ENCODE data around the gene GLS. TPM values are rescaled to one million over a fixed set of nuclear protein-coding genes. Genes with fewer than 3 reads are reported as not detected.
A peak's percentile ranks its signal among the peaks of the same experiment; 100 is the strongest.

The GLS gene
- total RNA-seq, 4 donors from 2014 or later = 12.4 to 32.6 (median 21.8) TPM

- intact Hi-C loops (cut with DNase I; ENCODE audit: low total_unique reads) (no loop called here), in situ Hi-C loops (cut with MboI; ENCODE audit: low sequenced_read_pairs in 4 of 4) (no loop called here)
- H3K36me3 ChIP-seq = peaks cover 3 to 95% of the 10 kb centered on the region in 2 donors
- ATAC-seq (no peak), DNase-seq (no peak)
- H3K4me3 ChIP-seq = no peak overlapping the region
- no peak for TF ChIP-seq CTCF (IDR thresholded peaks at IDR 0.05 in 4 of 5, conservative IDR thresholded peaks at IDR 0.05 in 1 of 5)
- no peak for TF ChIP-seq POLR2A (IDR thresholded peaks at IDR 0.05)
- H3K27me3 ChIP-seq = no peaks in the 10 kb centered on the region
- peaks cover 0 to 8% of the 10 kb centered on the region in 2 donors for H3K4me1 ChIP-seq
- no peak overlapping the region for H3K27ac ChIP-seq
- no peaks in the 10 kb centered on the region for H3K9me3 ChIP-seq
Observed at GRCh38 chr2:190978389-190979053, 97.9 kb downstream of the GLS start.

- H3K9me3 ChIP-seq = no peaks in the 10 kb centered on the region
- peak overlapping the region in 1 of 4 donors; percentile 2 for H3K4me3 ChIP-seq
- DNase-seq (no peak), ATAC-seq (peak; percentile 31 to 57)
- in situ Hi-C loops (cut with MboI; ENCODE audit: low sequenced_read_pairs in 4 of 4) (no loop called here), intact Hi-C loops (cut with DNase I; ENCODE audit: low total_unique reads) (no loop called here)
- peaks cover 3 to 95% of the 10 kb centered on the region in 2 donors for H3K36me3 ChIP-seq
- TF ChIP-seq CTCF (IDR thresholded peaks at IDR 0.05 in 4 of 5, conservative IDR thresholded peaks at IDR 0.05 in 1 of 5) (no peak), POLR2A (IDR thresholded peaks at IDR 0.05) (no peak)
- H3K27me3 ChIP-seq = no peaks in the 10 kb centered on the region
- peaks cover 0 to 8% of the 10 kb centered on the region in 2 donors for H3K4me1 ChIP-seq
- peak overlapping the region; percentile 2 to 62 (median 46) for H3K27ac ChIP-seq
Observed at GRCh38 chr2:190979906-190980629, 99.4 kb downstream of the GLS start.

- intact Hi-C loops (cut with DNase I; ENCODE audit: low total_unique reads) = no loop called here
- peak overlapping the region; percentile 2 to 62 (median 46) for H3K27ac ChIP-seq
- DNase-seq (no peak), ATAC-seq (no peak)
- H3K9me3 ChIP-seq = no peaks in the 10 kb centered on the region
- in situ Hi-C loops (cut with MboI; ENCODE audit: low sequenced_read_pairs in 4 of 4) = no loop called here
- no peaks in the 10 kb centered on the region for H3K27me3 ChIP-seq
- TF ChIP-seq CTCF (IDR thresholded peaks at IDR 0.05 in 4 of 5, conservative IDR thresholded peaks at IDR 0.05 in 1 of 5) = no peak
- no peak for TF ChIP-seq POLR2A (IDR thresholded peaks at IDR 0.05)
- H3K36me3 ChIP-seq = peaks cover 3 to 95% of the 10 kb centered on the region in 2 donors
- no peak overlapping the region for H3K4me3 ChIP-seq
- H3K4me1 ChIP-seq = peaks cover 0 to 8% of the 10 kb centered on the region in 2 donors
Observed at GRCh38 chr2:190980630-190981209, 100.1 kb downstream of the GLS start.

DNA sequence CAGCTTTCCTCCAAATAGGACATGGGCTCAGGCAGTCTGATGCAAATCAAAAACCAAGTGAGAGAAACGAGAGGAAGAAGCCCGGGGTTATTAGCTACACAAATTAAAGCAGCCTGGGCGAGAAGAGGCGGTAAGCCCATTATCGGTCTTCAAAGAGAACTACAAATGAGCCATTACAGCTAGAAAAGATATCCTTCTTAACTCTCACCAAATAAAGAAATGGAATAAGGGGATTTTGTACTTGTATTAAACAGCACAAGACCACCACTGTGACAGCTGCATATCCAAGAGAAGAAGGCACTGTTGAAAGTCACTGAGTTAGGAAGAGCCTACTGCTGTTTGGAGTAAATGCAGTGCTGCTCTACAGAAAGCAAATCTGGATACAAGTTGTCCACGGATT is 100.7 kb downstream of the GLS start:
- no peak for ATAC-seq
- no peaks in the 10 kb centered on the region for H3K9me3 ChIP-seq
- intact Hi-C loops (cut with DNase I; ENCODE audit: low total_unique reads) (no loop called here), in situ Hi-C loops (cut with MboI; ENCODE audit: low sequenced_read_pairs in 4 of 4) (no loop called here)
- peaks cover 3 to 95% of the 10 kb centered on the region in 2 donors for H3K36me3 ChIP-seq
- no peak overlapping the region for H3K4me3 ChIP-seq
- TF ChIP-seq CTCF (IDR thresholded peaks at IDR 0.05 in 4 of 5, conservative IDR thresholded peaks at IDR 0.05 in 1 of 5) (no peak), POLR2A (IDR thresholded peaks at IDR 0.05) (no peak)
- no peak for DNase-seq
- no peaks in the 10 kb centered on the region for H3K27me3 ChIP-seq
- peaks cover 0 to 8% of the 10 kb centered on the region in 2 donors for H3K4me1 ChIP-seq
- H3K27ac ChIP-seq = peak overlapping the region in 1 of 4 donors; percentile 15

Measured in gastrocnemius medialis (tissue), 4 donors.